Measurements from ENCODE around the gene IL21.

- TF ChIP-seq, protein P1, sequence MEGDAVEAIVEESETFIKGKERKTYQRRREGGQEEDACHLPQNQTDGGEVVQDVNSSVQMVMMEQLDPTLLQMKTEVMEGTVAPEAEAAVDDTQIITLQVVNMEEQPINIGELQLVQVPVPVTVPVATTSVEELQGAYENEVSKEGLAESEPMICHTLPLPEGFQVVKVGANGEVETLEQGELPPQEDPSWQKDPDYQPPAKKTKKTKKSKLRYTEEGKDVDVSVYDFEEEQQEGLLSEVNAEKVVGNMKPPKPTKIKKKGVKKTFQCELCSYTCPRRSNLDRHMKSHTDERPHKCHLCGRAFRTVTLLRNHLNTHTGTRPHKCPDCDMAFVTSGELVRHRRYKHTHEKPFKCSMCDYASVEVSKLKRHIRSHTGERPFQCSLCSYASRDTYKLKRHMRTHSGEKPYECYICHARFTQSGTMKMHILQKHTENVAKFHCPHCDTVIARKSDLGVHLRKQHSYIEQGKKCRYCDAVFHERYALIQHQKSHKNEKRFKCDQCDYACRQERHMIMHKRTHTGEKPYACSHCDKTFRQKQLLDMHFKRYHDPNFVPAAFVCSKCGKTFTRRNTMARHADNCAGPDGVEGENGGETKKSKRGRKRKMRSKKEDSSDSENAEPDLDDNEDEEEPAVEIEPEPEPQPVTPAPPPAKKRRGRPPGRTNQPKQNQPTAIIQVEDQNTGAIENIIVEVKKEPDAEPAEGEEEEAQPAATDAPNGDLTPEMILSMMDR (IDR thresholded peaks at IDR 0.05): peak in 4 of 6 experiments; percentile 21 to 43 (median 40)
- no peak for TF ChIP-seq POLR2A (IDR thresholded peaks at IDR 0.05)
These were observed 44.3 kb downstream of the IL21 start for GRCh38 chr4:122576261-122577188.
